Retinal pigment epithelial cell (primary cell): ENCODE data around the gene BTBD2.
"Not testable (repeated sequence)": the region's sequence is repeated elsewhere in the genome, so short reads cannot be mapped to it uniquely, and the experiment has no call there.

Source experiments
- DNase-seq: peaks from one replicate; pipeline ENCODE4 v3.0.0-alpha.2; 2010; ENCODE audit warnings: low read depth
- H3K4me3 ChIP-seq: 2 replicates; pipeline ENCODE4 v1.5.1; 2011; ENCODE audit warnings: mild to moderate bottlenecking, low read length, control low read depth, moderate library complexity
- CTCF ChIP-seq: conservative IDR thresholded peaks from 2 replicates; pipeline ENCODE4 v1.5.1; 2011; ENCODE audit warnings: low read depth, low read length, control low read depth, inconsistent platforms

BTBD2 gene

GRCh38 chr19:2038284-2039088 lies 23.0 kb upstream of the BTBD2 start:
- no peak for DNase-seq
- TF ChIP-seq CTCF = no peak
- H3K4me3 ChIP-seq = no peak overlapping the region

GRCh38 chr19:2037651-2038255 lies 22.2 kb upstream of the BTBD2 start:
- no peak for TF ChIP-seq CTCF
- no peak overlapping the region for H3K4me3 ChIP-seq
- DNase-seq = no peak

GRCh38 chr19:2036424-2036823 lies 20.9 kb upstream of the BTBD2 start:
- DNase-seq = no peak
- TF ChIP-seq CTCF = no peak
- H3K4me3 ChIP-seq = no peak overlapping the region

GRCh38 chr19:2035590-2035991 lies 20.1 kb upstream of the BTBD2 start:
- H3K4me3 ChIP-seq = no peak overlapping the region
- no peak for DNase-seq
- no peak for TF ChIP-seq CTCF

- TF ChIP-seq CTCF = no peak
- no peak for DNase-seq
- H3K4me3 ChIP-seq = no peak overlapping the region
Observed at GRCh38 chr19:2034729-2035589, 19.4 kb upstream of the BTBD2 start.

- not testable (repeated sequence) for H3K4me3 ChIP-seq, DNase-seq
Observed at GRCh38 chr19:2034253-2034652, 18.7 kb upstream of the BTBD2 start.

- no peak for TF ChIP-seq CTCF
- no peak overlapping the region for H3K4me3 ChIP-seq
- DNase-seq = no peak
Observed at GRCh38 chr19:2033825-2034159, 18.3 kb upstream of the BTBD2 start.
